Osteoblast (primary cell): ENCODE data around the gene CNTN5. TPM values are rescaled to one million over a fixed set of nuclear protein-coding genes. Genes with fewer than 3 reads are reported as not detected.

Source experiments
- DNase-seq: peaks from one replicate; pipeline ENCODE4 v3.0.0; 2011; ENCODE audit warnings: low spot score, mixed read lengths; ENCODE audit not compliant: insufficient read length; ENCODE audit errors: missing footprints
- H2AFZ ChIP-seq: 2 replicates; pipeline ENCODE4 v1.6.0; 2011; ENCODE audit warnings: mild to moderate bottlenecking, low read length
- H3K27ac ChIP-seq: 2 replicates; pipeline ENCODE4 v1.5.1; 2011; ENCODE audit warnings: mild to moderate bottlenecking, low read depth, low read length, moderate library complexity
- H3K27me3 ChIP-seq: 2 replicates; pipeline ENCODE4 v1.6.0; 2012; ENCODE audit warnings: mild to moderate bottlenecking, control low read depth, inconsistent platforms, low read length, moderate library complexity; ENCODE audit not compliant: insufficient read depth
- H3K36me3 ChIP-seq: 2 replicates; pipeline ENCODE4 v1.5.1; 2011; ENCODE audit warnings: mild to moderate bottlenecking, low read length, control low read depth, moderate library complexity; ENCODE audit not compliant: insufficient read depth
- H3K4me1 ChIP-seq: 2 replicates; pipeline ENCODE4 v1.5.1; 2011; ENCODE audit warnings: mild to moderate bottlenecking, low read length, control low read depth, moderate library complexity; ENCODE audit not compliant: insufficient read depth
- H3K4me2 ChIP-seq: 2 replicates; pipeline ENCODE4 v1.6.0; 2011; ENCODE audit warnings: mild to moderate bottlenecking, low read length; ENCODE audit not compliant: insufficient read depth
- H3K4me3 ChIP-seq: fragments of 200-600 bp; sonication (generic); 3 replicates; pipeline ENCODE4 v1.5.1; 2012; ENCODE audit warnings: mild to moderate bottlenecking, low read length, inconsistent platforms; ENCODE audit not compliant: insufficient read depth
- H3K79me2 ChIP-seq: 2 replicates; pipeline ENCODE4 v1.6.0; 2012; ENCODE audit warnings: mild to moderate bottlenecking, low read length, control low read depth, inconsistent platforms; ENCODE audit not compliant: insufficient read depth
- H3K9me3 ChIP-seq: 2 replicates; pipeline ENCODE4 v1.5.1; 2011; ENCODE audit warnings: low read depth, low read length, control low read depth
- H4K20me1 ChIP-seq: 2 replicates; pipeline ENCODE4 v1.6.0; 2012; ENCODE audit warnings: mild to moderate bottlenecking, low read length, control low read depth; ENCODE audit not compliant: insufficient read depth
- total RNA-seq: library from RNA; depleted of rRNA; stranded (reverse); fragments of >200 nt; gene quantifications from 2 replicates; pipeline ENCODE4 v1.2.3, GENCODE V29; 2012
- TF ChIP-seq, protein P1 (sequence below): IDR thresholded peaks from 2 replicates; pipeline ENCODE4 v1.5.1; 2011; ENCODE audit warnings: mild to moderate bottlenecking, low read depth, low read length, moderate library complexity; ENCODE audit errors: extremely low read depth

The CNTN5 gene
- total RNA-seq, 1 donor: not detected

DNA sequence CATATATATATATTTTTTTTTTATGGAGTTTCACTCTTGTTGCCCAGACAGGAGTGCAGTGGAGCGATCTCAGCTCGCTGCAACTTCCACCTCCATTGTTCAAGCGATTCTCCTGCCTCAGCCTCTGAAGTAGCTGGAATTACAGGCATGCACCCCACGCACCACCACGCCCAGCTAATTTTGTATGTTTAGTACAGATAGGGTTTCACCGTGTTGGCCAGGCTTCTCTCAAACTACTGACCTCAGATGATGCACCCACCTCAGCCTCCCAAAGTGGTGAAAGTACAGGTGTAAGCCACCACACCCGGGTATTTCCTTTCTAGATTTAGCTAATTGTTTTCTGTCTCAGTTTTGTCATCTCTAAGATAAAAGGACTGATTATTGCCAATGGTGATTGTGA lies 821.1 kb downstream of the CNTN5 start:
- Histone ChIP-seq H3K4me3 (no peak overlapping the region), H3K4me2 (no peak overlapping the region), H3K4me1 (no peaks in the 10 kb centered on the region), H4K20me1 (no peaks in the 10 kb centered on the region), H2AFZ (no peak overlapping the region), H3K9me3 (no peaks in the 10 kb centered on the region), H3K79me2 (no peaks in the 10 kb centered on the region), H3K27ac (no peak overlapping the region), H3K27me3 (no peaks in the 10 kb centered on the region), H3K36me3 (no peaks in the 10 kb centered on the region)
- TF ChIP-seq, protein P1, sequence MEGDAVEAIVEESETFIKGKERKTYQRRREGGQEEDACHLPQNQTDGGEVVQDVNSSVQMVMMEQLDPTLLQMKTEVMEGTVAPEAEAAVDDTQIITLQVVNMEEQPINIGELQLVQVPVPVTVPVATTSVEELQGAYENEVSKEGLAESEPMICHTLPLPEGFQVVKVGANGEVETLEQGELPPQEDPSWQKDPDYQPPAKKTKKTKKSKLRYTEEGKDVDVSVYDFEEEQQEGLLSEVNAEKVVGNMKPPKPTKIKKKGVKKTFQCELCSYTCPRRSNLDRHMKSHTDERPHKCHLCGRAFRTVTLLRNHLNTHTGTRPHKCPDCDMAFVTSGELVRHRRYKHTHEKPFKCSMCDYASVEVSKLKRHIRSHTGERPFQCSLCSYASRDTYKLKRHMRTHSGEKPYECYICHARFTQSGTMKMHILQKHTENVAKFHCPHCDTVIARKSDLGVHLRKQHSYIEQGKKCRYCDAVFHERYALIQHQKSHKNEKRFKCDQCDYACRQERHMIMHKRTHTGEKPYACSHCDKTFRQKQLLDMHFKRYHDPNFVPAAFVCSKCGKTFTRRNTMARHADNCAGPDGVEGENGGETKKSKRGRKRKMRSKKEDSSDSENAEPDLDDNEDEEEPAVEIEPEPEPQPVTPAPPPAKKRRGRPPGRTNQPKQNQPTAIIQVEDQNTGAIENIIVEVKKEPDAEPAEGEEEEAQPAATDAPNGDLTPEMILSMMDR: no peak
- DNase-seq: no peak

DNA sequence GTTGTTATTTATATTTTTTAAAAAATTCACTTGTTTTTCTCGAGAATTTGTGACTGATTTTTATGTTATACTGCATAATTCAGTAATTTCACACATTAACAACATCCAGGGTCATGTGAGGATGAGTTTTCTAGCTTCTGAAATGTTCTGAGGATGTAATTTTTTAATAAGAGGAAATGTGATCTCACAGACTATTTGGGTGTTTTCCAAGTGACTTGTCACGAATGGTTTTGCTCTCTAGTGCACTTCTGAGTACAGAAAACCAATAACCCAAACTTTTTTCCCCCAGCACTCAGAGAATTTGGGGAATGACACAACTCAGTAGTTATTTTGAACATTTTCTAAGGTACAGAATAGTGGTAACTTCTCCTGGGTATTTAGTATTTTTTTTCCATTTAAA lies 845.2 kb downstream of the CNTN5 start:
- Histone ChIP-seq H3K4me2 (no peak overlapping the region), H3K4me1 (no peaks in the 10 kb centered on the region), H4K20me1 (no peaks in the 10 kb centered on the region), H3K27ac (no peak overlapping the region), H3K9me3 (peaks cover 1% of the 10 kb centered on the region), H2AFZ (no peak overlapping the region), H3K4me3 (no peak overlapping the region), H3K27me3 (no peaks in the 10 kb centered on the region), H3K36me3 (no peaks in the 10 kb centered on the region), H3K79me2 (no peaks in the 10 kb centered on the region)
- no peak for DNase-seq
- TF ChIP-seq, protein P1: no peak

DNA sequence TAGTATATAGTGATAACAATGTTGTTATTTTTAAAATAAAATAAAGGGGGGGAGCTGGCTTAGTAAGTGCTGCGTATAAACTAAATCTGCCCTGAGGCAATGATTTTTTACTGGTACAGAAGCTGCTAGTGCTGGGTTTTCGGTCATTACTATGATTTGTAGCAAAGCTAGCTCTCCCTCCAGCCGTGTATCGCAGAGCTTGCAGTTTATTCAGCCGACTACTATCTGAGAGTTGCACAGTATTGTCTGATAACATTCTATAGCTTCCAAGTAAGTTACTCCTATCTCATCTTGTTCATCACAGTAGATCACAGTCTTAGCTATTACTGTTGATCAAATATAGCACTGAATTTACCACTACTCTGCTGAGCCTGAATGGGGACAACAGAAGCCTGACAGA lies 860.9 kb downstream of the CNTN5 start:
- peaks cover 2% of the 10 kb centered on the region for H3K9me3 ChIP-seq
- no peak overlapping the region for H3K4me2 ChIP-seq
- no peaks in the 10 kb centered on the region for H4K20me1 ChIP-seq
- no peak overlapping the region for H3K27ac ChIP-seq
- no peak overlapping the region for H2AFZ ChIP-seq
- no peaks in the 10 kb centered on the region for H3K36me3 ChIP-seq
- TF ChIP-seq, protein P1: no peak
- H3K4me3 ChIP-seq: no peak overlapping the region
- H3K4me1 ChIP-seq: no peaks in the 10 kb centered on the region
- DNase-seq: no peak
- no peaks in the 10 kb centered on the region for H3K27me3 ChIP-seq
- no peaks in the 10 kb centered on the region for H3K79me2 ChIP-seq

DNA sequence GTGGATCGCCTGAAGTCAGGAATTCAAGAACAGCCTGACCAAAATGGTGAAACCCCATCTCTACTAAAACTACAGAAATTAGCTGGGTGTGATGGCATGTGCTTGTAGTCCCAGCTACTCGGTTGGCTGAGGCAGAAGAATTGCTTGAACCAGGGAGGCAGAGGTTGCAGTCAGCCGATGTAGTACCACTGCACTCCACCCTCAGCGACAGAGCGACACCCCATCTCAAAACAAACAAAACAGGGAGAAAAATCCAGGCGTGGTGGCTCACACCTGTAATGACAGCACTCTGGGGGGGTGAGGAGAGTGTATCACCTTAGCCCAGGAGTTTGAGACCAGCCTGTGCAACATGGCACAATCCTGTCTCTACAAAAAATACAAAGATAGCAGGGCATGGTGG lies 864.0 kb downstream of the CNTN5 start:
- Histone ChIP-seq H3K4me3 (no peak overlapping the region), H3K4me2 (no peak overlapping the region), H3K9me3 (peaks cover 2% of the 10 kb centered on the region), H3K27me3 (no peaks in the 10 kb centered on the region), H3K27ac (no peak overlapping the region), H3K4me1 (no peaks in the 10 kb centered on the region), H2AFZ (no peak overlapping the region), H3K36me3 (no peaks in the 10 kb centered on the region), H4K20me1 (no peaks in the 10 kb centered on the region), H3K79me2 (no peaks in the 10 kb centered on the region)
- DNase-seq: no peak
- TF ChIP-seq, protein P1: no peak
